Kidney (tissue), 14 donors: Measurements from ENCODE around the gene UBAP1L. TPM values are rescaled to one million over a fixed set of nuclear protein-coding genes. Genes with fewer than 3 reads are reported as not detected.

Source experiments
- DNase-seq, 5 donors: peaks; one replicate each; pipeline ENCODE4 v3.0.0-alpha.2; 2013 to 2020
- FAIRE-seq: peaks from 2 replicates; lab custom pipeline; 2012; peaks lifted over from hg19 to GRCh38; lab: Jason Lieb, UNC
- H3K27ac ChIP-seq, 2 donors: one replicate each; pipeline ENCODE4 v1.7.0; 2013; ENCODE audit warnings: low read depth in 2 of 2, low read length in 2 of 2, inconsistent platforms in 1 of 2
- H3K27me3 ChIP-seq: one replicate; pipeline ENCODE4 v1.7.1; 2013; ENCODE audit warnings: low read length, inconsistent platforms; ENCODE audit not compliant: control insufficient read depth, insufficient read depth
- H3K36me3 ChIP-seq, 3 donors: one replicate each; pipeline versions ENCODE4 v1.7.0 to v1.7.1; 2013; ENCODE audit warnings: low read length in 3 of 3, control low read depth in 1 of 3, inconsistent platforms in 1 of 3; ENCODE audit not compliant: insufficient read depth in 3 of 3, control insufficient read depth in 2 of 3
- H3K4me1 ChIP-seq, 3 donors: one replicate each; pipeline versions ENCODE4 v1.7.0 to v1.7.1; 2013; ENCODE audit warnings: low read length in 3 of 3, inconsistent platforms in 1 of 3, low read depth in 1 of 3; ENCODE audit not compliant: control insufficient read depth in 2 of 3, insufficient read depth in 2 of 3
- H3K4me3 ChIP-seq, 3 donors: one replicate each; pipeline versions ENCODE4 v1.7.0 to v1.8.1; 2013; ENCODE audit warnings: low read length in 3 of 3, control low read depth in 1 of 3, inconsistent platforms in 1 of 3
- H3K9ac ChIP-seq, 3 donors: one replicate each; pipeline versions ENCODE4 v1.7.0 to v1.7.1; 2013; ENCODE audit warnings: low read length in 3 of 3, control low read depth in 1 of 3, inconsistent platforms in 1 of 3
- H3K9me3 ChIP-seq, 3 donors: one replicate each; pipeline versions ENCODE4 v1.7.0 to v1.7.1; 2013; ENCODE audit warnings: low read length in 3 of 3, control low read depth in 1 of 3, inconsistent platforms in 1 of 3; ENCODE audit not compliant: control insufficient read depth in 2 of 3, insufficient read depth in 1 of 3
- intact Hi-C: fragments of 100-400 bp; cut with DNase I; formaldehyde crosslinking; loops from one replicate; pipeline ENCODE4 v1.11.1; 2022
- polyA plus RNA-seq: library from polyadenylated mRNA; stranded (reverse); fragments of 350-450 nt; fragmentation: Illumina TruSeq; extraction: RNeasy Lipid Tissue Mini Kit (QIAGEN cat#74804); gene quantifications from one replicate; pipeline ENCODE4 v1.2.3, GENCODE V29; 2014; ENCODE audit warnings: low read depth, low replicate concordance; ENCODE audit not compliant: insufficient read depth
- total RNA-seq: library from RNA; stranded (reverse); fragmentation: NEBNext Ultra II Directional; extraction: Animal tissue kit (Norgen Biotek cat#: 25700); gene quantifications from one replicate; pipeline ENCODE4 v1.2.1, GENCODE V29; 2021
- TF ChIP-seq, protein P1 (sequence below): IDR thresholded peaks from 3 replicates; pipeline ENCODE4 v1.5.1; 2012; ENCODE audit warnings: mild to moderate bottlenecking, moderate library complexity, borderline replicate concordance; ENCODE audit not compliant: insufficient read depth; ENCODE audit errors: extremely low read depth
- donor health status: control.
- donor health status: control.
- donor health status: control.
- donor health status: control.
- donor health status: control.
- donor health status: DM: yes; HTN: yes; CAD: no.
- donor health status: Normal renal cell carcinoma (clear cell type).

The UBAP1L gene
- total and polyA plus RNA-seq, 2 donors from 2014 or later, result 2.1 to 5.4 TPM

DNA sequence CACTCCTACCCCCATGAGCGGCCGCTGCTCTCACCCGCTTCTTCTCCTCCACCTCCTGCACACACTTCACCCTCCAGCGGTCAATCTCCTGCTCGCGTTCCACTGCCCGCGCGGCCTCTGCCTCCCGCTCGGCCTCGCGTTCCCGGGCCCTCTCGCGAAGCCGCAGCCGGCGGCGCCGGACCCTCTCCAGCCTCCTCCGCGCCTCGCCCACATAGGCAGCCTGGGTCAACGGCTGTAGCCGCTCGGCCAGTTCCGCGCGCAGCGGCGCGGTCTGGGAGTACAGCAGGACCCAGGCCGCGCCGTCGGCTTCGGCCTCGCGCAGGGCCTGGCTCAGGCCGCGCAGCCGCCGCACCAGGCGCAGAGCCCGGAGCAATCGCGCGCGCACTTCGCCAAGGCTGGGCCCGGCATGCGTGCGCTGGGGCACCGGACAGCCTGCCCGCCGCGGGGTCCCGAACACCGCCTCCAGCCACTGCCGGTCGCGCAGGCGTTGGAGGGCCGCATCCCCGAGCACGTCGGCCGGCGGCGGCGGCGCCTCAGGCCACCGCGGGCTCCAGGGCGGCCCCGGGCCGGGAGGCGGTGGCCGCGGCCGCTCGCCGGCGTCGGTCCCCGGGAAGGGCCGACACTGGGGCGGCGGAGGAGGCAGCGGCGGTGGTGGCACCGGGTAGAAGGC lies 18.0 kb upstream of the UBAP1L start:
- Histone ChIP-seq H3K9ac (peak overlapping the region; percentile 3 to 77 (median 55)), H3K27me3 (no peaks in the 10 kb centered on the region), H3K9me3 (no peaks in the 10 kb centered on the region), H3K27ac (peak overlapping the region; percentile 73 to 76), H3K4me3 (peak overlapping the region; percentile 80 to 86 (median 83)), H3K4me1 (peaks cover 0 to 4% (median 0%) of the 10 kb centered on the region in 3 donors), H3K36me3 (peaks cover 6 to 15% (median 11%) of the 10 kb centered on the region in 3 donors)
- intact Hi-C loops, result no loop called here
- TF ChIP-seq, protein P1, sequence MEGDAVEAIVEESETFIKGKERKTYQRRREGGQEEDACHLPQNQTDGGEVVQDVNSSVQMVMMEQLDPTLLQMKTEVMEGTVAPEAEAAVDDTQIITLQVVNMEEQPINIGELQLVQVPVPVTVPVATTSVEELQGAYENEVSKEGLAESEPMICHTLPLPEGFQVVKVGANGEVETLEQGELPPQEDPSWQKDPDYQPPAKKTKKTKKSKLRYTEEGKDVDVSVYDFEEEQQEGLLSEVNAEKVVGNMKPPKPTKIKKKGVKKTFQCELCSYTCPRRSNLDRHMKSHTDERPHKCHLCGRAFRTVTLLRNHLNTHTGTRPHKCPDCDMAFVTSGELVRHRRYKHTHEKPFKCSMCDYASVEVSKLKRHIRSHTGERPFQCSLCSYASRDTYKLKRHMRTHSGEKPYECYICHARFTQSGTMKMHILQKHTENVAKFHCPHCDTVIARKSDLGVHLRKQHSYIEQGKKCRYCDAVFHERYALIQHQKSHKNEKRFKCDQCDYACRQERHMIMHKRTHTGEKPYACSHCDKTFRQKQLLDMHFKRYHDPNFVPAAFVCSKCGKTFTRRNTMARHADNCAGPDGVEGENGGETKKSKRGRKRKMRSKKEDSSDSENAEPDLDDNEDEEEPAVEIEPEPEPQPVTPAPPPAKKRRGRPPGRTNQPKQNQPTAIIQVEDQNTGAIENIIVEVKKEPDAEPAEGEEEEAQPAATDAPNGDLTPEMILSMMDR, result no peak
- DNase-seq (peak; percentile 56 to 78 (median 70)), FAIRE-seq (no peak)

DNA sequence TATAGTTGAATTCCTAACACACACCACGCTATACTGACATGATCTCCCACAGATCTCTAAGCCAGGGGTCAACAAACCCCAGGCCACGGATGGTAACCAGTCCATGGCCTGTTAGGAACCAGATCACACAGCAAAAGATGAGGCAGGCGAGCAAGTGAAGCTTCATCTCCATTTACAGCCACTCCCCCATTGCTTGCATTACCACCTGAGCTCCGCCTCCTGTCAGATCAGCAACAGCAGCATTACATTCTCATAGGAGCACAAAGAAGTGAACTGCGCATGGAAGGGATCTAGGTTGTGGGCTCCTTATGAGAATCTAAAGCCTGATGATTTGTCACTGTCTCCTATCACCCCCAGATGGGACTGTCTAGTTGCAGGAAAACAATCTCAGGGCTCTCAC lies 15.9 kb upstream of the UBAP1L start:
- peaks cover 0 to 4% (median 0%) of the 10 kb centered on the region in 3 donors for H3K4me1 ChIP-seq
- intact Hi-C loops, result no loop called here
- H3K27me3 ChIP-seq, result no peaks in the 10 kb centered on the region
- TF ChIP-seq, protein P1, result no peak
- H3K4me3 ChIP-seq, result no peak overlapping the region
- DNase-seq (peak in 1 of 5 donors; percentile 11), FAIRE-seq (no peak)
- no peak overlapping the region for H3K27ac ChIP-seq
- H3K9me3 ChIP-seq, result no peaks in the 10 kb centered on the region
- H3K9ac ChIP-seq, result no peak overlapping the region
- peaks cover 8 to 26% (median 16%) of the 10 kb centered on the region in 3 donors for H3K36me3 ChIP-seq

DNA sequence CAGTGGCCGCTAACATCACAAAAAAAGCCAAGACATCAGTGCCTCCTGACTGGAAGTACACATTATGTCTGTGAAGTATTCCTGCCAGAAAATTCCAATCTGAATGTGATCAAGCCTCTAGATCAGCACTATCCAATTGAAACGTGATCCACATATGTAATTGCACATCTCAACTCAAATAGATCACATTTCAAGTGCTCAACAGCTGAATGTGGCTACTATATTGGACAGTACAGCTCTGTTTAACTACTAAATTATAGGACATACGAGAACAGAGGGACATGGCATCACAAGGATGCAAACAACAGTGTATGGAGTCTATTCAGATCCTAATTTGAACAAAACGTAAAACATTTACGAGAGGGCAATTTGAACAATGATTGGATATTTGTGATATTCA lies 542 bp upstream of the UBAP1L start:
- Histone ChIP-seq H3K9me3 (no peaks in the 10 kb centered on the region), H3K4me1 (no peaks in the 10 kb centered on the region), H3K27me3 (no peaks in the 10 kb centered on the region), H3K27ac (no peak overlapping the region), H3K9ac (no peak overlapping the region), H3K36me3 (peaks cover 5 to 46% (median 21%) of the 10 kb centered on the region in 3 donors), H3K4me3 (no peak overlapping the region)
- TF ChIP-seq, protein P1, result no peak
- intact Hi-C loops, result no loop called here
- DNase-seq (no peak), FAIRE-seq (no peak)
